DND-41 (cell line): Measurements from ENCODE around the gene MFNG.

Source experiments
- EZH2 ChIP-seq: IDR thresholded peaks from 3 replicates; pipeline ENCODE4 v1.6.1; 2012; ENCODE audit warnings: borderline replicate concordance, low read depth, mild to moderate bottlenecking, moderate library complexity, low read length, inconsistent platforms; ENCODE audit not compliant: severe bottlenecking
- TF ChIP-seq, protein P1 (sequence below): IDR thresholded peaks from 2 replicates; pipeline ENCODE4 v1.5.1; 2012; ENCODE audit warnings: borderline replicate concordance, low read length, moderate library complexity, mild to moderate bottlenecking; ENCODE audit not compliant: poor library complexity, severe bottlenecking; ENCODE audit errors: extremely low read depth

DNA sequence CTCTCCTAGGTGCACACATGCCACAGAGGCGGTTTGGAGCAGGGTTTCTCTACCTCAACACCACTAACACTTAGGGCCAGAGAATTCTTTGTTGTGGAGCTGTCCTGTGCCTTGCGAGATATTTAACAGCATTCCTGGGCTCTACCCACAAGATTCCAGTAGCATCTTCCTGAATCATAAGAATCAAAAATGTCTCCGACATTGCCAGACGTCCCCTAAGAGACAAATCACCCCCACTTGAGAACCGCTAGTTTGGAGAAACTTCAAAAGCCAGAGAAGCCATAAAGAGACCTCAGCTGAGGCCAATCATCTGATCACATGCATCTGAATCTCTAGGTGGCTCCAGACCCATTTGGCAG lies 16.1 kb downstream of the MFNG start:
- TF ChIP-seq, protein P1, sequence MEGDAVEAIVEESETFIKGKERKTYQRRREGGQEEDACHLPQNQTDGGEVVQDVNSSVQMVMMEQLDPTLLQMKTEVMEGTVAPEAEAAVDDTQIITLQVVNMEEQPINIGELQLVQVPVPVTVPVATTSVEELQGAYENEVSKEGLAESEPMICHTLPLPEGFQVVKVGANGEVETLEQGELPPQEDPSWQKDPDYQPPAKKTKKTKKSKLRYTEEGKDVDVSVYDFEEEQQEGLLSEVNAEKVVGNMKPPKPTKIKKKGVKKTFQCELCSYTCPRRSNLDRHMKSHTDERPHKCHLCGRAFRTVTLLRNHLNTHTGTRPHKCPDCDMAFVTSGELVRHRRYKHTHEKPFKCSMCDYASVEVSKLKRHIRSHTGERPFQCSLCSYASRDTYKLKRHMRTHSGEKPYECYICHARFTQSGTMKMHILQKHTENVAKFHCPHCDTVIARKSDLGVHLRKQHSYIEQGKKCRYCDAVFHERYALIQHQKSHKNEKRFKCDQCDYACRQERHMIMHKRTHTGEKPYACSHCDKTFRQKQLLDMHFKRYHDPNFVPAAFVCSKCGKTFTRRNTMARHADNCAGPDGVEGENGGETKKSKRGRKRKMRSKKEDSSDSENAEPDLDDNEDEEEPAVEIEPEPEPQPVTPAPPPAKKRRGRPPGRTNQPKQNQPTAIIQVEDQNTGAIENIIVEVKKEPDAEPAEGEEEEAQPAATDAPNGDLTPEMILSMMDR = no peak
- no peak for TF ChIP-seq EZH2
